ENCODE measurements around the gene IFRD2. TPM values are rescaled to one million over a fixed set of nuclear protein-coding genes. Genes with fewer than 3 reads are reported as not detected.
A peak's percentile ranks its signal among the peaks of the same experiment; 100 is the strongest.

The IFRD2 gene
- total and polyA plus RNA-seq, 2 of the 13 experiments (the other 11 are each of a cell fraction or from before 2014, with no cell fraction given), result 32.8 to 96.1 TPM

GRCh38 chr3:50272911-50273688 is 19.1 kb downstream of the IFRD2 start (continued):
- no peak for TF ChIP-seq PLSCR1 (CRISPR knock-in tag; IDR thresholded peaks at IDR 0.05; ENCODE audit: borderline replicate concordance)
- TF ChIP-seq ETV5 (CRISPR knock-in tag; IDR thresholded peaks at IDR 0.05; ENCODE audit: borderline replicate concordance), result peak; percentile 40; the same call in 1 of the 2 replicates
- TF ChIP-seq DDIT3 (CRISPR knock-in tag; IDR thresholded peaks at IDR 0.05), result no peak
- no peak for TF ChIP-seq SOX13 (IDR thresholded peaks at IDR 0.05)
- peak in 1 of 2 experiments; percentile 28; a peak in 2 of 4 replicates for TF ChIP-seq SOX13 (CRISPR knock-in tag; conservative IDR thresholded peaks at IDR 0.05 in 1 of 2, IDR thresholded peaks at IDR 0.05 in 1 of 2)
- no peak for TF ChIP-seq ZNF18 (CRISPR knock-in tag; IDR thresholded peaks at IDR 0.05; ENCODE audit: insufficient replicate concordance)
- TF ChIP-seq ZNF788 (CRISPR knock-in tag; IDR thresholded peaks at IDR 0.05; ENCODE audit: borderline replicate concordance), result peak; percentile 58; the same call in 1 of the 2 replicates
- no peak for TF ChIP-seq ZNF607 (CRISPR knock-in tag; IDR thresholded peaks at IDR 0.05; ENCODE audit: borderline replicate concordance)
- TF ChIP-seq FOSL1 (CRISPR knock-in tag; IDR thresholded peaks at IDR 0.05; ENCODE audit: borderline replicate concordance), result no peak
- no peak for TF ChIP-seq JUNB (CRISPR knock-in tag; IDR thresholded peaks at IDR 0.05; ENCODE audit: borderline replicate concordance)
- TF ChIP-seq SALL2 (CRISPR knock-in tag; IDR thresholded peaks at IDR 0.05), result no peak; the same call in 1 of the 2 replicates
- TF ChIP-seq ATF6 (CRISPR knock-in tag; conservative IDR thresholded peaks at IDR 0.05), result 0 out of 2 replicates have a peak, but pooled peaks have one; percentile 51
- no peak for TF ChIP-seq MTF1 (CRISPR knock-in tag; IDR thresholded peaks at IDR 0.05)
- TF ChIP-seq PRPF4 (IDR thresholded peaks at IDR 0.05; ENCODE audit: low read depth, low read length, poor library complexity, severe bottlenecking), result no peak
- no peak for TF ChIP-seq GZF1 (CRISPR knock-in tag; IDR thresholded peaks at IDR 0.05)
- TF ChIP-seq ZNF547 (CRISPR knock-in tag; IDR thresholded peaks at IDR 0.05), result no peak
- no peak for TF ChIP-seq FOXJ3 (CRISPR knock-in tag; IDR thresholded peaks at IDR 0.05; ENCODE audit: borderline replicate concordance)
- no peak for TF ChIP-seq NFKBIZ (CRISPR knock-in tag; IDR thresholded peaks at IDR 0.05)
- TF ChIP-seq AGO1 (IDR thresholded peaks at IDR 0.05; ENCODE audit: low read depth, low read length, poor library complexity, severe bottlenecking), result no peak
- TF ChIP-seq RAD21 (CRISPR knock-in tag; IDR thresholded peaks at IDR 0.05), result peak; percentile 99
- TF ChIP-seq ZMAT3 (CRISPR knock-in tag; conservative IDR thresholded peaks at IDR 0.05), result no peak
- no peak for TF ChIP-seq PHF21A (CRISPR knock-in tag; IDR thresholded peaks at IDR 0.05)
- TF ChIP-seq HOXA7 (CRISPR knock-in tag; IDR thresholded peaks at IDR 0.05), result no peak
- TF ChIP-seq POLR2AphosphoS2 (IDR thresholded peaks at IDR 0.05; ENCODE audit: low read depth, low read length), result no peak
- no peak for TF ChIP-seq ZNF382 (CRISPR knock-in tag; IDR thresholded peaks at IDR 0.05; ENCODE audit: borderline replicate concordance)
- no peak for TF ChIP-seq ZNF644 (CRISPR knock-in tag; IDR thresholded peaks at IDR 0.05; ENCODE audit: low read depth)

Data from HepG2 (cell line).